SK-N-SH (cell line): ENCODE results near the gene NRP2. TPM values are rescaled to one million over a fixed set of nuclear protein-coding genes. Genes with fewer than 3 reads are reported as not detected.

Source experiments
- CTCF ChIA-PET: fragments of 300-600, 350-600 bp; formaldehyde crosslinking; extraction: SDS; loops from one replicate; lab custom pipeline; 2021; lab: Yijun Ruan, JAX
- POLR2A ChIA-PET: fragments of 350-600 bp; sonication (Branson Sonifier 250); formaldehyde crosslinking; extraction: SDS; loops from one replicate; lab custom pipeline; 2020; ENCODE audit warnings: antibody characterized with exemption, inconsistent platforms; lab: Yijun Ruan, JAX
- DNase-seq: peaks from one replicate; pipeline ENCODE4 v3.0.0; 2012
- H2AFZ ChIP-seq: fragments of 200-600 bp; sonication (generic); 2 replicates; pipeline ENCODE4 v1.8.1; 2016; ENCODE audit warnings: antibody characterized with exemption, mild to moderate bottlenecking, low read depth
- H3F3A ChIP-seq: fragments of 200-600 bp; sonication (generic); replicated peaks from 2 replicates; pipeline ENCODE3; 2016; ENCODE audit warnings: antibody characterized with exemption, mild to moderate bottlenecking; ENCODE audit not compliant: insufficient read depth
- H3K27ac ChIP-seq, 2 experiments: fragments of 200-500 bp in 1 of 2; fragments of 200-600 bp in 1 of 2; sonication (Bioruptor generic) in 1 of 2; sonication (generic), shearing (Covaris generic) in 1 of 2; 2 replicates each; pipeline versions ENCODE4 v1.5.1 to v1.6.1; 2014 to 2016; ENCODE audit warnings: low read depth in 2 of 2, inconsistent platforms in 1 of 2, low read length in 1 of 2, mild to moderate bottlenecking in 1 of 2, mixed read lengths in 1 of 2
- H3K27me3 ChIP-seq: fragments of 200-600 bp; sonication (generic), shearing (Covaris generic); 2 replicates; pipeline ENCODE4 v1.6.1; 2016; ENCODE audit warnings: mixed run types; ENCODE audit not compliant: insufficient read depth
- H3K36me3 ChIP-seq, 2 experiments: fragments of 200-500 bp in 1 of 2; fragments of 200-600 bp in 1 of 2; sonication (Bioruptor generic) in 1 of 2; sonication (generic) in 1 of 2; replicated peaks in 1 of 2; 2 replicates each; pipeline versions ENCODE3 to v1.5.1; 2014 to 2016; ENCODE audit warnings: low read length in 1 of 2, mild to moderate bottlenecking in 1 of 2; ENCODE audit not compliant: insufficient read depth in 2 of 2, control insufficient read depth in 1 of 2
- H3K4me1 ChIP-seq, 2 experiments: fragments of 200-500 bp in 1 of 2; fragments of 200-600 bp in 1 of 2; sonication (Bioruptor generic) in 1 of 2; sonication (generic), shearing (Covaris generic) in 1 of 2; 2 replicates each; pipeline versions ENCODE4 v1.5.1 to v1.6.1; 2014 to 2016; ENCODE audit warnings: low read depth in 1 of 2, low read length in 1 of 2, mixed run types in 1 of 2; ENCODE audit not compliant: insufficient read depth in 2 of 2, control insufficient read depth in 1 of 2
- H3K4me2 ChIP-seq: fragments of 200-600 bp; sonication (generic), shearing (Covaris generic); 2 replicates; pipeline ENCODE4 v1.6.1; 2017; ENCODE audit warnings: mixed run types
- H3K4me3 ChIP-seq, 2 experiments: fragments of 200-500 bp in 1 of 2; fragments of 200-600 bp in 1 of 2; sonication (Bioruptor generic) in 1 of 2; sonication (generic), shearing (Covaris generic) in 1 of 2; 2 replicates each; pipeline versions ENCODE4 v1.5.1 to v1.8.1; 2014 to 2016; ENCODE audit warnings: low read depth in 2 of 2, inconsistent platforms in 1 of 2, low read length in 1 of 2, mild to moderate bottlenecking in 1 of 2, mixed read lengths in 1 of 2, moderate library complexity in 1 of 2
- H3K79me2 ChIP-seq: fragments of 200-600 bp; sonication (generic); 2 replicates; pipeline ENCODE4 v1.8.1; 2017; ENCODE audit warnings: mild to moderate bottlenecking; ENCODE audit not compliant: insufficient read depth
- H3K9ac ChIP-seq: fragments of 200-600 bp; sonication (generic); 2 replicates; pipeline ENCODE4 v1.6.1; 2017; ENCODE audit warnings: mixed run types
- H3K9me2 ChIP-seq: fragments of 200-600 bp; sonication (generic); 2 replicates; pipeline ENCODE4 v1.6.1; 2017; ENCODE audit warnings: mixed run types
- H3K9me3 ChIP-seq: fragments of 200-600 bp; sonication (generic); 2 replicates; pipeline ENCODE4 v1.6.1; 2017; ENCODE audit warnings: mixed run types, mild to moderate bottlenecking, moderate library complexity
- H4K20me1 ChIP-seq: fragments of 200-600 bp; sonication (generic); 2 replicates; pipeline ENCODE4 v1.6.1; 2017; ENCODE audit warnings: mild to moderate bottlenecking, mixed run types; ENCODE audit not compliant: insufficient read depth
- CTCF ChIP-seq: fragments of 200-600 bp; sonication (generic); IDR thresholded peaks from 2 replicates; pipeline ENCODE4 v1.6.1; 2017; ENCODE audit warnings: antibody characterized with exemption, mild to moderate bottlenecking, moderate library complexity
- IRF3 ChIP-seq: fragments of 150-350 bp; IDR thresholded peaks from 2 replicates; pipeline ENCODE4 v1.6.1; 2016; ENCODE audit warnings: mild to moderate bottlenecking, low read depth, low read length
- MAX ChIP-seq: IDR thresholded peaks from 2 replicates; pipeline ENCODE4 v1.4.0; 2012; ENCODE audit warnings: low read depth
- RCOR1 ChIP-seq: fragments of 150-350 bp; IDR thresholded peaks from 2 replicates; pipeline ENCODE4 v1.6.1; 2017; ENCODE audit warnings: antibody characterized with exemption, low read length
- TAF1 ChIP-seq: IDR thresholded peaks from 2 replicates; pipeline ENCODE4 v1.6.1; 2012; ENCODE audit warnings: low read depth, mild to moderate bottlenecking, low read length, moderate library complexity, borderline replicate concordance
- YY1 ChIP-seq: IDR thresholded peaks from 2 replicates; pipeline ENCODE4 v1.4.0; 2012; ENCODE audit warnings: low read depth, mild to moderate bottlenecking
- ZBTB33 ChIP-seq: IDR thresholded peaks from 2 replicates; pipeline ENCODE4 v1.4.0; 2012; ENCODE audit warnings: low read depth, borderline replicate concordance
- WGBS: methylation state at CpG from one replicate; pipeline ENCODE4 v1.1.6; 2017; ENCODE audit warnings: low lambda C conversion rate; 5-methylcytosine and 5-hydroxymethylcytosine counted together
- polyA plus RNA-seq, 3 experiments: library from polyadenylated mRNA; depleted of rRNA; stranded (reverse); fragments of >200 nt; gene quantifications; 2 replicates each; pipeline ENCODE4 v1.2.3, GENCODE V29; 2012

Gene NRP2
- polyA plus RNA-seq, 1 of the 3 experiments (the other 2 are of a cell fraction), result 68.8 TPM

GRCh38 chr2:205770577-205770976 is 88.3 kb downstream of the NRP2 start:
- 93% methylated on average over 7 of the region's 7 CpGs for WGBS
- no peaks in the 10 kb centered on the region for H3K9me3 ChIP-seq
- TF ChIP-seq IRF3, result no peak
- no peak for TF ChIP-seq MAX
- TF ChIP-seq, all 33 proteins: peak for 0
- Histone ChIP-seq H4K20me1 (no peaks in the 10 kb centered on the region), H3K9ac (no peak overlapping the region), H3F3A (peaks cover 10% of the 10 kb centered on the region), H3K4me3 (no peak overlapping the region), H3K27me3 (no peaks in the 10 kb centered on the region), H2AFZ (no peak overlapping the region), H3K27ac (no peak overlapping the region), H3K4me1 (peaks cover 26 to 32% of the 10 kb centered on the region in 2 experiments), H3K4me2 (no peak overlapping the region), H3K36me3 (peaks cover 13 to 27% of the 10 kb centered on the region in 2 experiments), H3K9me2 (no peaks in the 10 kb centered on the region), H3K79me2 (no peaks in the 10 kb centered on the region)
- ChIA-PET CTCF (interaction anchor here (1.1 to 2.8 kb wide), 4 partner anchors 133 to 177 kb away, joined by 3 to 15 read pairs (median 6); no protein-coding TSS in a partner anchor), POLR2A (no interaction called here)
- no peak for DNase-seq

GRCh38 chr2:205771031-205771430 is 88.7 kb downstream of the NRP2 start:
- H3K9me3 ChIP-seq, result no peaks in the 10 kb centered on the region
- DNase-seq, result no peak
- no peak overlapping the region for H3K4me3 ChIP-seq
- TF ChIP-seq YY1 (no peak), RCOR1 (no peak), ZBTB33 (no peak), CTCF (no peak), TAF1 (no peak)
- ChIA-PET CTCF (interaction anchor here (1.1 to 2.8 kb wide), 2 partner anchors 132 to 155 kb away, joined by 3 to 15 read pairs; no protein-coding TSS in a partner anchor), POLR2A (no interaction called here)
- H3K9me2 ChIP-seq, result no peaks in the 10 kb centered on the region
- peaks cover 10% of the 10 kb centered on the region for H3F3A ChIP-seq
- H2AFZ ChIP-seq, result no peak overlapping the region
- H3K27me3 ChIP-seq, result no peaks in the 10 kb centered on the region
- H3K79me2 ChIP-seq, result no peaks in the 10 kb centered on the region
- no peak overlapping the region for H3K4me2 ChIP-seq
- 88% methylated on average over 10 of the region's 10 CpGs for WGBS
- no peak overlapping the region for H3K9ac ChIP-seq
- no peaks in the 10 kb centered on the region for H4K20me1 ChIP-seq
- peaks cover 25 to 32% of the 10 kb centered on the region in 2 experiments for H3K4me1 ChIP-seq
- H3K27ac ChIP-seq, result no peak overlapping the region
- H3K36me3 ChIP-seq, result peaks cover 13 to 23% of the 10 kb centered on the region in 2 experiments
